NT2/D1 (cell line): ENCODE data around the gene ZNF780A.

Source experiments
- SUZ12 ChIP-seq: IDR thresholded peaks from 2 replicates; pipeline ENCODE4 v1.6.1; 2011; ENCODE audit not compliant: insufficient read length, insufficient read depth; ENCODE audit errors: extremely low read depth
- YY1 ChIP-seq: IDR thresholded peaks from 2 replicates; pipeline ENCODE4 v1.6.1; 2011; ENCODE audit not compliant: insufficient read length, insufficient read depth
- ZNF274 ChIP-seq: IDR thresholded peaks from 2 replicates; pipeline ENCODE4 v1.6.1; 2011; ENCODE audit warnings: mild to moderate bottlenecking, low read depth, low read length

DNA sequence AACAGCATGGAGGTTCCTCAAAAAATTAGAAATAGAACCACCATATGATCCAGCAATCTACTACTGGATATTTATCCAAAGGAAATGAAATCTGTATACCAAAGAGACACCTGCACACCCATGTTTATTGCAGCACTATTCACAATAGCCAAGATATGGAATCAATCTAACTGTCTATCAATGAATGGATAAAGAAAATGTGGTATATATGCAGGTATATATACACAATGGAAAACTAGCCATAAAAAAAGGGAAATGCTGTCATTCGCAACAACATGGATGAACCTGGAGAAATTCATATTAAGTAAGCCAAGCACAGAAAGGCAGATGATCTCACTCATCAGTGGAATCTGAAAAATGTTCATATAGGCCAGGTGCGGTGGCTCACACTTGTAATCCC is 37.3 kb downstream of the ZNF780A start:
- no peak for TF ChIP-seq YY1
- TF ChIP-seq ZNF274: no peak
- no peak for TF ChIP-seq SUZ12
